Stimulated activated CD8-positive, alpha-beta memory T cell treated with anti-CD3 and anti-CD28 coated beads, Interleukin-7, amount 100 ng/mL, for 4 hours (primary cell): ENCODE results near the gene THRAP3.

ENCODE experiments used
- DNase-seq, 2 donors: peaks; one replicate each; pipeline ENCODE4 v3.0.0-alpha.2; 2020; ENCODE audit warnings: low read depth in 2 of 2

Gene THRAP3

DNA sequence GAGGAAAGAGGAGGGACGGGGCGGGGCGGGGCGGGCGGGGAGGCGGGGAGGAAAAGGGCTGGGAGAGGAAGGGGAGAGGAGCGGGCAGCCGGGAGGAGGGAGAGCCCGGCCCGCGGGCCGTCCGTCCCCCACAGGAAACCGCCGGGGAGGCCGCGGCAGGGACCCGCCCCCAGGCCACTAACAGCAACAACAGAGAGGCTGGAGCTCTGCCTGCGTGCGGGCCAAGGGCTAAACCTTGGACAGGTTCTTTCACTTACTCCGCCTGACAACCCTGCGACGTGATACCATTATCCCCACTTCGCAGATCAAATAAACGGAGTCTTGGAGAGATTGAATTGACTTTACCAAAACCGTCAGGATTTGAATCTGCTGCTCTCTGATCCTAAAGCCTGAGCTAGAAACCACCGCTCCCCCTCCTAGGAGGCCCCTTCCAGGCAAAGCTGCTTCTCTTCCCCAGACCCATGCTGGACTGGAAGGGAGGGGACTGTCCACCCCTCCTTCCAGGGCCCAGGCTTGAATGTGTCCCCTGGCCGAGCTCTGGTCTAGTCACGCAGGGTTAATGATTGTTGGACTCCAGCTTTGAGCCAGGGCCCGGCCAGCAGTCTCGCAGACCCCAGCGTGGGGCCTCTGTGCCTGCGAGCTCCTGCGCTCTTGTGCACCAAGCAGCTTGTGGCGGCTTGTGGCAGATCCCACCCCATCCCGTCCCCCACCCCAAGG lies 99.6 kb downstream of the THRAP3 start, which contains the start of gene EVA1B:
Gene EVA1B, minus strand, starts transcription at position 10 of the 717 bp plus-strand sequence. CDS start 608 bp downstream, outside the sequence.
- DNase-seq = peak in 1 of 2 donors; percentile 37

DNA sequence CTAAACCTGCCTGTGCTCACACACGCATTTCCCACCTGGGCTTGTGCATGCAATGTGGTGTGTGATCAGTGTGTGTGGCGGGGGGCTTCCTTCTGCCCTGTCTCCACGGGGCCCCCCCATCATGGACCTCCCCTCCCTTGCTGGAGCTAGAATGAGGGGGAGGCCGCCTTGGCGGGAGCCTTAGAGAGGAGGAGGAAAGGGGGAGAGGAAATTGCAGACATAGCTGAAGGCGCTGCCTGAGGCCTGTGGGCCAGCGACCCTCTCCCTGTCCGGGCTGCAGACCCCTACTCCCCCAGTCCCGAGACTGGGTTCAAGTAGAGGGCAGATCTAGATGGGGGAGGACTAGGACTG lies 100.1 kb downstream of the THRAP3 start:
- no peak for DNase-seq

DNA sequence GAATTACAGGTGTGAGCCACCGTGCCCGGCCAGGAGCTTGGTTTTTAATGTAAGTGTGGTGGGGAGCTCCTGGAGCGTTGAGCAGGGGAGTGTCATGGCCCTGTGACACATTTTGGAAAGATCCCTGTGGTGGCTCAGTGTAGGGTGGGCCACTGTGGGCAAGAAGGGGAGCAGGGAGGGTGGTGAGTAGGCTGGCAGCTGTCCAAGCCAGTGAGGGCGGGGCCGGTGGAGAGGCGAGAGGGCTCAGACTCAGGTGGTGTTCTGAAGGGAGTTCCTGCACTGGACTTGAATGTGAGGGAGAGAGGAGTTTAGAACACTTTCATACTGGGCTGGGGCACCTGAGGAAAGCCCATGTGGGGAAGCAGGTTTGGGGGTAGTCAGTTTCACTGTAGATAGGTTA lies 102.3 kb downstream of the THRAP3 start:
- no peak for DNase-seq

GRCh38 chr1:36327421-36328087 lies 103.3 kb downstream of the THRAP3 start:
- no peak for DNase-seq

- DNase-seq = no peak
Observed at GRCh38 chr1:36328088-36328480, 103.8 kb downstream of the THRAP3 start.

- DNase-seq = no peak
Observed at GRCh38 chr1:36328713-36329112, 104.5 kb downstream of the THRAP3 start.

GRCh38 chr1:36329817-36330216 lies 105.6 kb downstream of the THRAP3 start:
- no peak for DNase-seq

- DNase-seq = no peak
Observed at GRCh38 chr1:36330940-36331339, 106.7 kb downstream of the THRAP3 start.

GRCh38 chr1:36337830-36338229 lies 113.6 kb downstream of the THRAP3 start:
- DNase-seq = no peak

- no peak for DNase-seq
Observed at GRCh38 chr1:36339215-36339614, 115.0 kb downstream of the THRAP3 start.

GRCh38 chr1:36339615-36340014 lies 115.4 kb downstream of the THRAP3 start:
- no peak for DNase-seq

- no peak for DNase-seq
Observed at GRCh38 chr1:36341626-36342320, 117.5 kb downstream of the THRAP3 start.

- no peak for DNase-seq
Observed at GRCh38 chr1:36342426-36343185, 118.4 kb downstream of the THRAP3 start.

DNA sequence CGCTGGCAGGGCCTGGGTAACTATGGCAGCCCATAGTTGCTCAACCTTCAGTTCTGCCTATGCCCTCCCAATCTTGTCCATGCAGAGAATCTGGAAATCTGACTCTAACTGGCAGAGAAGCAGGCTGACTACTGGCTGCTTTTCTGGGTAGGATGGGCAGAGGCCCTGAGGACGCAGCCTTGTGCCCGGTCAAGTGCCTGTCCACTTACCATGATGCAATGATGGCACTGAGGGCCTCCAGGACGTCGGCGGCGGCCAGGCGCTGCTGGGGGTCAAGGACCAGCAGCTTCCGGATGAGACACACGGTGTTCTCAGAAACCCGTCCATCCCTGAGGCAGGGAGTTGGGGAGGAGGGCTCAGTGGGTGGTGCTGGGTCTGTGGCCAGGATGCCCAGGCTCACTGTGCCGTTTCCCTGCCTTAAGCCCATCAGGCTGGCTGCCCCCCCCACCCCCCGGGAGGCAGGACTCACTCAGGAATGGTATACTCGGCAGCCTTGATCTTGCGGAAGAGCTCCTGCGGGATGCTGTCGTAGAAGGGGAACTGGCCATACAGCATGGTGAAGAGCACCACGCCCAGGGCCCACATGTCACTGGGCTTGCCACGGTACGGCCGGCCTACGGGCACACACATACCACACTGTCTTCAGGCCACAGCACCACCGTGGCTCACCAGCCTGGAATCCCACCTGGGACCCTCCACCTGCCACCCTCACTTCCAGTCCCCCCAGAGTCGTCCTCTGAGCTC lies 119.6 kb downstream of the THRAP3 start:
- no peak for DNase-seq

- no peak for DNase-seq
Observed at GRCh38 chr1:36344395-36344680, 120.1 kb downstream of the THRAP3 start.

- DNase-seq = no peak
Observed at GRCh38 chr1:36345353-36345752, 121.1 kb downstream of the THRAP3 start.

- no peak for DNase-seq
Observed at GRCh38 chr1:36346741-36347370, 122.6 kb downstream of the THRAP3 start.

DNA sequence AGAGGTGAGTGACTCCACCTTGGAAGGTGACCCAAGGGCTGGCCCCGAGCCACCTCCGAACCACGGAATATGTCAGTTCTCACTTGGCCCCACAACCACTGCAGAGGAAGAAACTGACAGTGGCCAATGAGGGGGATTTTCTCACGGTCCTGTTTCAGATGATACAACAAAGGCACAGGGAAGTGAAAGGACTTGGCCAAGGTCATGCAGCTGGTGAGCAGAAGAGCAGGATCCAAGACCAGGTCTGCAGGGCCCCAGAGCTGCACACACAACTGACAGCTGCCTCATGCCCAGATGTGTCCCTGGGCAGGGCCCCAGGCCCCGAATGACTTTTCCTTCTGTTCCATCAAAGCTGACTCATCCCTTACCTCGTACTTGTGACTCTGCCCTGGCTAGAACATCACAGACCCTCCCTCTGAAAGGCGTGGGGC lies 125.0 kb downstream of the THRAP3 start:
- no peak for DNase-seq

GRCh38 chr1:36349839-36350238 lies 125.6 kb downstream of the THRAP3 start:
- no peak for DNase-seq

- DNase-seq = peak in 1 of 2 donors; percentile 22
Observed at GRCh38 chr1:36350659-36351226, 126.5 kb downstream of the THRAP3 start.
